HepG2 (cell line): ENCODE data around the gene SPNS2. TPM values are rescaled to one million over a fixed set of nuclear protein-coding genes. Genes with fewer than 3 reads are reported as not detected.
A peak's percentile ranks its signal among the peaks of the same experiment; 100 is the strongest.

Experiments
- ATF2 ChIP-seq: sonication (generic); formaldehyde crosslinking; IDR thresholded peaks from 2 replicates; pipeline ENCODE4 v1.4.0; 2020; ENCODE audit warnings: missing genetic modification reagents
- CC2D1A ChIP-seq: sonication (generic); formaldehyde crosslinking; IDR thresholded peaks from 2 replicates; pipeline ENCODE4 v1.8.1; 2023; ENCODE audit warnings: mild to moderate bottlenecking, missing genetic modification reagents
- CREM ChIP-seq, 2 experiments: sonication (generic) in 1 of 2; formaldehyde crosslinking in 1 of 2; IDR thresholded peaks; 2 replicates each; pipeline versions ENCODE4 v1.4.0 to v1.6.1; 2016 to 2020; ENCODE audit warnings: antibody characterized with exemption in 1 of 2, mild to moderate bottlenecking in 1 of 2, missing genetic modification reagents in 1 of 2
- ELF1 ChIP-seq: sonication (generic); formaldehyde crosslinking; IDR thresholded peaks from 2 replicates; pipeline ENCODE4 v1.4.0; 2020; ENCODE audit warnings: missing genetic modification reagents
- MEIS1 ChIP-seq: sonication (generic); formaldehyde crosslinking; IDR thresholded peaks from 2 replicates; pipeline ENCODE4 v1.9.0; 2021; ENCODE audit warnings: mild to moderate bottlenecking, missing genetic modification reagents, moderate library complexity, borderline replicate concordance
- NAIF1 ChIP-seq: sonication (generic); formaldehyde crosslinking; IDR thresholded peaks from 2 replicates; pipeline ENCODE4 v1.5.0; 2020; ENCODE audit warnings: mild to moderate bottlenecking, missing genetic modification reagents, borderline replicate concordance
- NR2C2 ChIP-seq: sonication (generic); formaldehyde crosslinking; IDR thresholded peaks from 2 replicates; pipeline ENCODE4 v1.4.0; 2020; ENCODE audit warnings: missing genetic modification reagents, mild to moderate bottlenecking, moderate library complexity, borderline replicate concordance
- PAXIP1 ChIP-seq: sonication (generic); formaldehyde crosslinking; conservative IDR thresholded peaks from 2 replicates; pipeline ENCODE4 v1.4.0; 2020; ENCODE audit warnings: mild to moderate bottlenecking, missing genetic modification reagents, moderate library complexity
- RAD51 ChIP-seq: fragments of 450-650 bp; IDR thresholded peaks from 2 replicates; pipeline ENCODE4 v1.6.1; 2016; ENCODE audit warnings: borderline replicate concordance
- RXRB ChIP-seq: IDR thresholded peaks from 2 replicates; pipeline ENCODE4 v1.6.1; 2016; ENCODE audit warnings: borderline replicate concordance, missing genetic modification reagents, missing compliant biosample characterization
- SRSF1 ChIP-seq: fragments of 200-400 bp; formaldehyde crosslinking; optimal IDR thresholded peaks from 2 replicates; pipeline ENCODE3; 2017; ENCODE audit warnings: mild to moderate bottlenecking, low read depth, low read length, moderate library complexity
- STAT5B ChIP-seq: sonication (generic); formaldehyde crosslinking; IDR thresholded peaks from 2 replicates; pipeline ENCODE4 v1.4.0; 2020; ENCODE audit warnings: missing genetic modification reagents
- ZBTB8A ChIP-seq: sonication (generic); formaldehyde crosslinking; IDR thresholded peaks from 2 replicates; pipeline ENCODE4 v1.4.0; 2020; ENCODE audit warnings: mild to moderate bottlenecking, low read depth, missing genetic modification reagents, borderline replicate concordance
- ZNF260 ChIP-seq: sonication (generic); formaldehyde crosslinking; IDR thresholded peaks from 2 replicates; pipeline ENCODE4 v1.4.0; 2020; ENCODE audit warnings: missing genetic modification reagents, low read depth, mild to moderate bottlenecking, borderline replicate concordance
- ZNF343 ChIP-seq: sonication (generic); formaldehyde crosslinking; IDR thresholded peaks from 2 replicates; pipeline ENCODE4 v1.4.0; 2020; ENCODE audit warnings: mild to moderate bottlenecking, missing genetic modification reagents
- ZNF552 ChIP-seq: sonication (generic); formaldehyde crosslinking; IDR thresholded peaks from 2 replicates; pipeline ENCODE4 v1.9.0; 2022; ENCODE audit warnings: missing genetic modification reagents, mild to moderate bottlenecking, borderline replicate concordance
- ZNF562 ChIP-seq: sonication (generic); formaldehyde crosslinking; IDR thresholded peaks from 2 replicates; pipeline ENCODE4 v1.8.0; 2022; ENCODE audit warnings: missing genetic modification reagents, borderline replicate concordance
- ZNF577 ChIP-seq: sonication (generic); formaldehyde crosslinking; IDR thresholded peaks from 2 replicates; pipeline ENCODE4 v1.4.0; 2020; ENCODE audit warnings: mild to moderate bottlenecking, low read depth, missing genetic modification reagents, borderline replicate concordance
- ZNF709 ChIP-seq: sonication (generic); formaldehyde crosslinking; IDR thresholded peaks from 2 replicates; pipeline ENCODE4 v1.5.0; 2020; ENCODE audit warnings: mild to moderate bottlenecking, missing genetic modification reagents
- ZNF768 ChIP-seq: sonication (generic); formaldehyde crosslinking; IDR thresholded peaks from 2 replicates; pipeline ENCODE4 v1.4.0; 2020; ENCODE audit warnings: missing genetic modification reagents
- ZZZ3 ChIP-seq: sonication (generic); formaldehyde crosslinking; IDR thresholded peaks from 2 replicates; pipeline ENCODE4 v1.4.0; 2020; ENCODE audit warnings: missing genetic modification reagents, mild to moderate bottlenecking, borderline replicate concordance
- polyA plus RNA-seq, 8 experiments: library from polyadenylated mRNA; depleted of rRNA in 3 of 8; stranded (reverse) in 7 of 8; unstranded in 1 of 8; fragments of >200 nt; fragmentation: Illumina TruSeq in 4 of 8; extraction: Trizol in 4 of 8; gene quantifications; 2 replicates each; pipeline versions ENCODE4 v1.2.1 to v1.2.3, GENCODE V29; 2011 to 2016; ENCODE audit warnings: low read depth in 4 of 8, missing spikeins in 1 of 8, mixed read lengths in 1 of 8; ENCODE audit not compliant: insufficient read depth in 1 of 8
- total RNA-seq, 5 experiments: library from RNA; depleted of rRNA; stranded (reverse); fragments of >200 nt; fragmentation: Illumina TruSeq; extraction: Trizol; gene quantifications; 2 replicates each; pipeline ENCODE4 v1.2.3, GENCODE V29; 2016; ENCODE audit warnings: low read depth in 1 of 5
- TF ChIP-seq, protein P1 (sequence below): sonication (generic); formaldehyde crosslinking; IDR thresholded peaks from 2 replicates; pipeline ENCODE4 v1.5.1; 2020; ENCODE audit warnings: missing genetic modification reagents, mild to moderate bottlenecking, borderline replicate concordance

SPNS2 gene
- total and polyA plus RNA-seq, 2 of the 13 experiments (the other 11 are each of a cell fraction or from before 2014, with no cell fraction given) = 0.01 TPM; not detected in 1

DNA sequence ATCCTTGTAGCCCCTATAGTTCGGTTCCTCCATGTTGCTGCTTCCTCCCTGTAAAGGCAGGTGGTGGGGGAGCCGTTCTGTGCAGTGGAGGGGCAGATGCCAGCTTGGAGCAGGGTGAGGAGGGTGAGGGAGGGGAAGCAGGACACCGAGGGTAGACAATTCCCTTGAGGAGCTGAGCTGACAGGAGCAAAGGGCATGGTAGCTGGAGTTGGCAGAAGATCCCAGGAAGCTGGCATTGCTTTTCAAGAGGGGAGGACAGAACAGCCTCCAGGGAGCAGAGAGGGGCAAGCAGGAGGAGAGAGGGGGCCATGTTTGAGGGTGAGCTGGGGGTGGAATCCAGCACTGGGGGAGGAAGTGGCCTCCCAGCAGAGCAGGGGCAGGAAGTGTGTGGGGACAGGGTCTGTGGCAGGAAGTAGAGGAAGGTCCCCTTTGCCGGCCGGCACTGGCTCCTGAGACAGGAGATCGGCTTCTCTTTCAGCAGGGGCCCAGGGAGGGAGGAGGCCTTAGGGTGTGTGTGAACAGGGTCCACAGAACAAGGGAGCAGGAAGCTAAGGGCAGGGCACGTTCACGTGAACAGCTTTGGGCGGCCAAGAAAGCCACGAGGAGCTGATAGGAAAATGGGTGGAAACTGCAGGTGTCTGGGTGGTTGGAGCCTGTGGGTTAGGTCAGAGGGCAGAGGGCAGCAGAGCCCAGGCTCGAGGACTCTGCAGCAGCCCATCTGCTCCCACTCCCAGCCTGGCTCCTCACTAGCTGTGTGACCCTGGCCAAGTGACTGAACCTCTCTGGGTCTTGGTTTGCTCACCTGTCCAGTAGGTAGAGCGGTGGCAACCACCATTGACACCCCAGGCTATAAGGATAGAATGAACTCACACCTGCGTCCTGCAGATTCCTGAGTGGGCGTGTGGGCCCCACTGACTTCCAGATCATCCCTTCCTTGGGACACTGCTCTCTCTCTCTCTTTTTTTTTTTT is 17.5 kb upstream of the SPNS2 start (continued):
- peak; percentile 76 for TF ChIP-seq PAXIP1
- no peak for TF ChIP-seq MEIS1 (CRISPR knock-in tag)
- peak; percentile 50; the same call in 1 of the 2 replicates for TF ChIP-seq ELF1 (CRISPR knock-in tag)
- no peak for TF ChIP-seq ATF2 (CRISPR knock-in tag)
- TF ChIP-seq STAT5B (CRISPR knock-in tag) = no peak
- TF ChIP-seq CC2D1A (CRISPR knock-in tag) = no peak
- TF ChIP-seq ZBTB8A (CRISPR knock-in tag) = no peak
- no peak for TF ChIP-seq ZNF552 (CRISPR knock-in tag)
- peak; percentile 44; the same call in 1 of the 2 replicates for TF ChIP-seq RXRB
- TF ChIP-seq RAD51 = no peak
- no peak for TF ChIP-seq ZNF562 (CRISPR knock-in tag)
- TF ChIP-seq, protein P1, sequence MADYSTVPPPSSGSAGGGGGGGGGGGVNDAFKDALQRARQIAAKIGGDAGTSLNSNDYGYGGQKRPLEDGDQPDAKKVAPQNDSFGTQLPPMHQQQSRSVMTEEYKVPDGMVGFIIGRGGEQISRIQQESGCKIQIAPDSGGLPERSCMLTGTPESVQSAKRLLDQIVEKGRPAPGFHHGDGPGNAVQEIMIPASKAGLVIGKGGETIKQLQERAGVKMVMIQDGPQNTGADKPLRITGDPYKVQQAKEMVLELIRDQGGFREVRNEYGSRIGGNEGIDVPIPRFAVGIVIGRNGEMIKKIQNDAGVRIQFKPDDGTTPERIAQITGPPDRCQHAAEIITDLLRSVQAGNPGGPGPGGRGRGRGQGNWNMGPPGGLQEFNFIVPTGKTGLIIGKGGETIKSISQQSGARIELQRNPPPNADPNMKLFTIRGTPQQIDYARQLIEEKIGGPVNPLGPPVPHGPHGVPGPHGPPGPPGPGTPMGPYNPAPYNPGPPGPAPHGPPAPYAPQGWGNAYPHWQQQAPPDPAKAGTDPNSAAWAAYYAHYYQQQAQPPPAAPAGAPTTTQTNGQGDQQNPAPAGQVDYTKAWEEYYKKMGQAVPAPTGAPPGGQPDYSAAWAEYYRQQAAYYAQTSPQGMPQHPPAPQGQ (CRISPR knock-in tag) = no peak
- TF ChIP-seq ZNF577 (CRISPR knock-in tag) = no peak
- no peak for TF ChIP-seq SRSF1
- TF ChIP-seq ZNF343 (CRISPR knock-in tag) = no peak
- no peak for TF ChIP-seq ZNF260
- no peak for TF ChIP-seq ZZZ3 (CRISPR knock-in tag)
- peak; percentile 81 for TF ChIP-seq NR2C2 (CRISPR knock-in tag)
- peak; percentile 99 for TF ChIP-seq ZNF768 (CRISPR knock-in tag)
- TF ChIP-seq ZNF709 (CRISPR knock-in tag) = 0 out of 2 replicates have a peak, but pooled peaks have one; percentile 51
- no peak for TF ChIP-seq CREM (IDR thresholded peaks at IDR 0.05)
- TF ChIP-seq CREM (CRISPR knock-in tag; IDR thresholded peaks at IDR 0.05) = no peak
- TF ChIP-seq NAIF1 = no peak
